KOPT-K1 (cell line): Measurements from ENCODE around the gene MVB12A.

Experiments used
- H3K27ac ChIP-seq: fragments of 200-600 bp; sonication (generic); 2 replicates; pipeline ENCODE4 v1.5.1; 2016; ENCODE audit warnings: antibody characterized with exemption, mild to moderate bottlenecking, low read depth, low read length; ENCODE audit not compliant: poor library complexity, severe bottlenecking
- H3K36me3 ChIP-seq: fragments of 200-600 bp; sonication (generic); 2 replicates; pipeline ENCODE4 v1.5.1; 2017; ENCODE audit warnings: antibody characterized with exemption, mild to moderate bottlenecking, low read length, moderate library complexity; ENCODE audit not compliant: insufficient read depth
- H3K9me3 ChIP-seq: fragments of 200-600 bp; sonication (generic); 2 replicates; pipeline ENCODE4 v1.5.1; 2017; ENCODE audit warnings: antibody characterized with exemption, low read length, mild to moderate bottlenecking; ENCODE audit not compliant: insufficient read depth, poor library complexity, severe bottlenecking

The MVB12A gene

DNA sequence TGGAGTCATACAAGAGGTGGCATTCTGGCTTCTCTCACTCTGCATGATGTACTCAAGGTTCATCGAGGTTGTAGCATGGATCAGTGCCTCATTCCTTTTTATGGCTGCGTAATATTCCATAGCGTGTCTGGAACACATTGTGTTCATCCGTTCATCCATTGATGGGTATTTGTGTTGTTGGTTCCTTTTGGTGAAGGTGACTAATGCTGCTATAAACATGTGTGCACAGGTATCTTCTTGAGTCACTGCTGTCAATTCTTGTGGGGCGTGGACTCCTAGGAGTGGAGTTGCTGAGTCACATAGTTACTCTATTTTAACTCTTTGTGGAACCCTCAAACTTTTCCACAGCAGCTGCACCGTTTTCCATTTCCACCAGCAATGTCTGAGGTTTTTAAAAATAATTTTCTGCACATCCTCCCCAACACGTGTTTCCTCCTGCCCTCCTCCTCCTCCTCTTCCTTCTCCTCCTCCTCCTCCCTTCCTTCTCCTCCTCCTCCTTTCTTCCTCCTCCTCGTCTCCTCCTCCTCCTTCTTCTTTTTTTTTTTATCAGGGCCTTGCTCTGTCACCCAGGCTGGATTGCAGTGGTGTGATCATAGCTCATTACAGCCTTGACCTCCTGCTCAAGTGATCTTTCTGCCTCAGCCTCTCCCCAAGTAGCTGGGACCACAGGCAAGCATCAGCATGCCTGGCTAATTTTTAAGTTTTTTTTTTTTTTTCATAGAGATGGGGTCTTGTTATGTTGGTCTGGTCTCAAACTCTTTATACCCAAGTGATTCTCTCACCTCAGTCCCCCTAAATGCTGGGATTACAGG, 30.6 kb downstream of the MVB12A start:
- no peaks in the 10 kb centered on the region for H3K36me3 ChIP-seq
- H3K27ac ChIP-seq: no peak overlapping the region
- H3K9me3 ChIP-seq: no peaks in the 10 kb centered on the region

DNA sequence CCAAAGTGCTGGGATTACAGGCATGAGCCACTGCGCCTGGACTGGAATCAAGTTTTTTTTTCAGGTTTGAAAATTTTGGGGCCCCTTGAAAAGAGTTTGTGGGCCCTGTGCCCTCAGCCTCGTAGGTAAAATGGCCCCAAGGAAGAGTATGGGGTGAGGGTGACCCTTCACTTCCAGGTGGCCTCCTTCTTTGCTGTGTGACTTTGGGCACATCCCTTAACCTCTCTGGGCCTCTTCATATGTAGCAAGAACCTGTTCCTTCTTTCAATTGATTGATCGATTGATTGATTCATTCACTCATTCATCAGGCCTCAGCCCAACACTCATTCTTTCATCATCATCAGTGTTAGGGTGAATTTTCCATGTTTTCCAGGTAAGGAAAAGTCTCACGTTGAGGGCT, 32.0 kb downstream of the MVB12A start:
- no peaks in the 10 kb centered on the region for H3K9me3 ChIP-seq
- no peaks in the 10 kb centered on the region for H3K36me3 ChIP-seq
- no peak overlapping the region for H3K27ac ChIP-seq

DNA sequence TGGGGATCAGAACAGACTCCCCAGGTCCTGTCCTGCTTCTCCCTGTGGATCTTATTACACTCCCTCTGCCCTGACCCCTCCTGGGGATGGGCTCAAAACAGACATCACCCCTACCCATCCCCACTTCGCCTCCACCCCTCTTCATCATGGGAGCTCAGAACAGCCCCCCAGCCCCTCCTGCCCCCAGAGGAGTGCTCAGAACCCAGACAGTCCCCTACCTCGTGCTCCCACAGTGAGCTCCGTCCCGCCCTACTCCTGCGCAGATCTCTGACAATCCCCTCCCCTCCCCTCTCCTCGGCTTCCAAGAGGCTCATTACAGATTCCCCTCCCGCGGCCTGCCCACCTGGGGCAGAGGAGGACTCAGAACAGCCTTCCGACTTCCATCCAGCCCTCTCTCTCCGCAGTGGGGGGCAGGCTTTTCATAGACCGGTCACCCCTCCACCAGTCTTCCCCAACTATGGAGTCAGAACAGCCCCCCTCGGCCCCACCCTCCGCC, 34.8 kb downstream of the MVB12A start:
- Histone ChIP-seq H3K27ac (no peak overlapping the region), H3K36me3 (no peaks in the 10 kb centered on the region), H3K9me3 (no peaks in the 10 kb centered on the region)

- H3K27ac ChIP-seq: no peak overlapping the region
- H3K9me3 ChIP-seq: no peaks in the 10 kb centered on the region
- H3K36me3 ChIP-seq: no peaks in the 10 kb centered on the region
Observed at GRCh38 chr19:17455308-17456123, 35.7 kb downstream of the MVB12A start.

DNA sequence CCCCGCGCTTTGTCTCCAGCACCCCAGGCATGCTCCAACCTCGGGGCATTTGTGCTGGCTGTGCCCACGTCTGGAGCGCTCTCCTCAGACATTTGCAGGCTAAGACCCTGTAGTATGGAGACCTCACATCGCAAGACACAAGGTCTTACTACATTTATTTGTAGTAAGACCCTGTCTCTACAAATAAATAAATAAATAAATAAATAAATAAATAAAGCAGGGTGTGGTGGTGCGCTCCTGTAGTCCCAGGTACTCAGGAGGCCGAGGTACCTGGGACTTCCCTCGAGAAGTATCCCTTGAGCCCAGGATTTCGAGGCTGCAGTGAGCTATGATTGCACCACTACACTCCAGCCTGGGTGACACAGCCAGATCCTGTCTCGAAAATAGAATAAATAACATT, 36.3 kb downstream of the MVB12A start:
- Histone ChIP-seq H3K36me3 (no peaks in the 10 kb centered on the region), H3K9me3 (no peaks in the 10 kb centered on the region), H3K27ac (no peak overlapping the region)

DNA sequence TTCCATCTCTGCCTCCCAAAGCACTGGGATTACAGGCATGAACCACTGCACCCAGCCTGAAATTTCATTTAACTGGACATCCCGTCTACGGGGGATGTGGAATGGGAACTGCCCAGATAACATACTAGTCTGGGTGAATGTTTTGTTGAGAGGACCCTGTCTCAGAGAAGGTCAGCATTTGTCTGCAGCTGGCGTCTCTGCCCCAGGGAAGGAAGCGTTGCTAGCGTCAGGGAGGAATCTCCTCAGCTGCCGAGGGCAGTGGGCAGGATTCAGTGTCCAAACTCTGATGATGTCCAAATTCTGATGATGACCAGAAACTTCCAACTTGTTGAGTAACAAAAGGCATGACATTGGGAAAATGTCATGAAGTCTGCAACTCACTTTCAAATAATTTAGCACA, 37.8 kb downstream of the MVB12A start:
- no peak overlapping the region for H3K27ac ChIP-seq
- no peaks in the 10 kb centered on the region for H3K36me3 ChIP-seq
- no peaks in the 10 kb centered on the region for H3K9me3 ChIP-seq

DNA sequence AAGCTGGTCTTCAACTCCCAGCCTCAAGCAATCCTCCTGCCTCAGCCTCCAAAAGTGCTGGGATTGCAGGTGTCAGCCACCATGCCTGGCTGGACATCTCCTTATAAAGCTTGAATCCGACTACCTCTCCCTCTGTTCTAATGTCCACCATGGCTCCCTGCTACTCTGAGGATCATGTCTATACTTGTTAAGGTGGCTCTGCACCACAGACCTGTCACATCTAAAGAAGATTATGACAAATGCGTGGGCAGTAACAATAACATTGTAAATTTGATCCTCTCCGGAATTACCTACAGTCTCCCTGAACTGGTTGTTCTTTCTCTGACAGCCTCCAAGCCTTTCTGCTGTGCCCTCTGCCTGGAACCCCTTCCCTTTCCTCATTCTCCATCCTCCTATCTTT, 39.1 kb downstream of the MVB12A start:
- H3K9me3 ChIP-seq: no peaks in the 10 kb centered on the region
- no peaks in the 10 kb centered on the region for H3K36me3 ChIP-seq
- no peak overlapping the region for H3K27ac ChIP-seq

- no peaks in the 10 kb centered on the region for H3K9me3 ChIP-seq
- no peak within 1 kb of the TSS for H3K27ac ChIP-seq
- H3K36me3 ChIP-seq: no peaks in the 10 kb centered on the region
Observed at GRCh38 chr19:17460372-17461230, 40.8 kb downstream of the MVB12A start, which contains the start of gene NXNL1. TSS of gene NXNL1 (minus strand) at chr19:17460926. CDS start at chr19:17460869, 57 bp downstream.

DNA sequence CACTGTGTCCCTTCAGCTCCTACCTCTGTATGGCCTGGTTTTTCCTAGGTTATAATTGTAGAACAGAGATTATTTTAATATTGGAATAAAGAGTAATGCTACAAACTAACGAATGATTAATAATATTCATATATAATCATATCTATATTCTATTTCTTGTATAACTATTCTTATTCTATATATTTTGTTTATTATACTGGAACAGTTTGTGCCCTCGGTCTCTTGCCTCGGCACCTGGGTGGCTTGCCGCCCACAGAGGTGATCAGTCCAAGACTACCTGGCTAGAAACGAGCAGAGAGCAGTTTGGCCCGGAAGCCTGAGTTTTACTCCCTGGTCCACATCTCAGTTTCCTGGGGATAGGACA, 46.6 kb downstream of the MVB12A start:
- no peaks in the 10 kb centered on the region for H3K36me3 ChIP-seq
- no peak overlapping the region for H3K27ac ChIP-seq
- no peaks in the 10 kb centered on the region for H3K9me3 ChIP-seq

DNA sequence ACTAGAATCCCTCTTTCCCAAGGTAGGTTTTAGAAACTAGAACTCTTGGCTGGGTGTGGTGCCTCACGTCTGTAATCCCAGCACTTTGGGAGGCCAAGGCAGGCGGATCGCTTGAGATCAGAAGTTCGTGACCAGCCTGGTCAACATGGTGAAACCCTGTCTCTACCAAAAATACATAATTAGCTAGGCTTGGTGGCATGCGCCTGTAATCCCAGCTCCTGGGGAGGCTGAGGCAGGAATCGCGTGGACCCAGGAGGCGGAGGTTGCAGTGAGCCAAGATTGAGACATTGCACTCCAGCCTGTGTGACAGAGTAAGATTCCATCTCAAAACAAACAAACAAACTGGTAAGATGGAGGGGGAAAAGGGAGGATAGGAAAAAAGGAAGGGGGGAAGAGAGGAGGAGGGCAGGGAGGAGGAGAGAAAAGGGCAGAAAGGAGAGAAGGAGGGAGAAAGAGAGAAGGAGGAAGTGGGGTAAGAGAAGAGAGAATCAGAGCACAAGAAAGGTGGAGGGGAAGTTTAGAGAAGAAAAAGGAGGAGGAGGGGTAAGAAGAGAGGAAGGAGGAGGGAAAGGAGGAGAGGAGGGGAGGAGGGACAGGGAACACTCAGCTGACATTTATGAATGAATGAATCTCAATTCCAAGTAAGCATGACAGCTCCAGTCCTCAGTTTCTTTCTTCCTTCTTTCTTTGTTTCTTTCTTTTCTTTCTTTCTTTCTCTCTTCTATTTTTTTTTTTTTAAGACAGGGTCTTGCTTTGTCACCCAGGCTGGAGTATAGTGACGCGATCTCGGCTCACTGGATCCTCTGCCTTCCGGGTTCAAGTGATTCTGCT, 47.8 kb downstream of the MVB12A start:
- no peaks in the 10 kb centered on the region for H3K36me3 ChIP-seq
- no peak overlapping the region for H3K27ac ChIP-seq
- no peaks in the 10 kb centered on the region for H3K9me3 ChIP-seq

DNA sequence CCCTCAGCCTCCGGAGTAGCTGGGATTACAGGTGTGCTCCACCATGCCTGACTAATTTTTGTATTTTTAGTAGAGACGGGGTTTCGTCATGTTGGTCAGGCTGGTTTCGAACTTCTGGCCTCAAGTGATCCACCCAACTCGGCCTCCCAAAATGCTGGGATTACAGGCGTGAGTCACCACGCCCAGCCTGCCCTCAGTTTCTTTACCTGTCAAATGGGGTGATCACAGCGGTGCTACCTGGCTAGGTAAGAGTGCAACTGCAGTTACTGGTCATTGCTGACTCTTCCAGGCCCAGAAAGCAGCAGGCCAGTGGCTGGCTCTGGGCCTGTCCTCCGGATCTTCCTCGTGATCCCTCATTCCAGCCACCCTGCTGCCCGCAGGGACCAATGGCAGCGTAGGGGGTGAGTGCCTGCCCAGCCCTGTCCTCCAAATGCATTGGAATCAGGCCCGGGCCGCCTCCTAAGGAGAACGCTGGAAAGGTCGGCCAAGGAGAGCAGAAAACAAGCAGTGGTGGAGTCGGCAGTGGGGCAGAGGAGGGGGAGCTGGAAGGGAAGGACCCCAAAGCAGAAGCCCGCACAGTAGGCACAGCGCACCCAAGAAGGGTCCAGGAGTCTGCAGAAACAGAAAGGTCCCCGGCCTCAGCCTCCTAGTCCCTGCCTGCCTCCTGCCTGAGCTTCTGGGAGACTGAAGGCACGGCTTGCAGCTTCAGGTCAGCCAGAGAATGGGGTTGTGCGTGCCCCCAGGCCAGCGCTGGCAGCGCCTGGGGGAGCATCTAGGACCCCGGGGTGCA, 48.6 kb downstream of the MVB12A start:
- no peaks in the 10 kb centered on the region for H3K9me3 ChIP-seq
- no peaks in the 10 kb centered on the region for H3K36me3 ChIP-seq
- H3K27ac ChIP-seq: no peak overlapping the region

GRCh38 chr19:17469092-17469480, 49.2 kb downstream of the MVB12A start:
- H3K36me3 ChIP-seq: no peaks in the 10 kb centered on the region

GRCh38 chr19:17469481-17470067, 49.7 kb downstream of the MVB12A start:
- no peaks in the 10 kb centered on the region for H3K36me3 ChIP-seq
- H3K27ac ChIP-seq: no peak overlapping the region
- no peaks in the 10 kb centered on the region for H3K9me3 ChIP-seq

More at GRCh38 chr19:17469092-17469480, 49.2 kb downstream of the MVB12A start:
- Histone ChIP-seq H3K9me3 (no peaks in the 10 kb centered on the region), H3K27ac (no peak overlapping the region)
